Urothelium cell line (cell line): ENCODE measurements around the gene CDH4.

Experiments
- DNase-seq: peaks from one replicate; pipeline ENCODE4 v3.0.0; 2011; ENCODE audit warnings: low spot score, mixed read lengths
- FAIRE-seq: peaks from 2 replicates; lab custom pipeline; 2011; peaks lifted over from hg19 to GRCh38; lab: Jason Lieb, UNC

CDH4 gene

GRCh38 chr20:61767761-61768494 is 515.9 kb downstream of the CDH4 start:
- DNase-seq (no peak), FAIRE-seq (no peak)

GRCh38 chr20:61768571-61769285 is 516.7 kb downstream of the CDH4 start:
- DNase-seq (no peak), FAIRE-seq (no peak)

- FAIRE-seq (no peak), DNase-seq (no peak)
Observed at GRCh38 chr20:61769286-61769832, 517.3 kb downstream of the CDH4 start.

- FAIRE-seq (no peak), DNase-seq (no peak)
Observed at GRCh38 chr20:61770113-61770585, 518.1 kb downstream of the CDH4 start.

GRCh38 chr20:61771805-61772350 is 519.8 kb downstream of the CDH4 start:
- DNase-seq = no peak
- no peak for FAIRE-seq

GRCh38 chr20:61772828-61773631 is 521.0 kb downstream of the CDH4 start:
- DNase-seq = no peak
- no peak for FAIRE-seq

- DNase-seq (no peak), FAIRE-seq (no peak)
Observed at GRCh38 chr20:61773926-61774587, 522.0 kb downstream of the CDH4 start.

- no peak for FAIRE-seq
Observed at GRCh38 chr20:61775423-61775822, 523.4 kb downstream of the CDH4 start.

GRCh38 chr20:61776491-61777075 is 524.5 kb downstream of the CDH4 start:
- DNase-seq (no peak), FAIRE-seq (no peak)

More at GRCh38 chr20:61775423-61775822, 523.4 kb downstream of the CDH4 start:
- no peak for DNase-seq

- FAIRE-seq (peak; percentile 94), DNase-seq (no peak)
Observed at GRCh38 chr20:61777773-61778494, 525.9 kb downstream of the CDH4 start.

GRCh38 chr20:61778495-61778863 is 526.4 kb downstream of the CDH4 start:
- DNase-seq (no peak), FAIRE-seq (no peak)

GRCh38 chr20:61779176-61779965 is 527.3 kb downstream of the CDH4 start:
- no peak for FAIRE-seq
- no peak for DNase-seq

- FAIRE-seq (no peak), DNase-seq (no peak)
Observed at GRCh38 chr20:61780066-61780465, 528.0 kb downstream of the CDH4 start.

GRCh38 chr20:61784801-61785566 is 532.9 kb downstream of the CDH4 start:
- FAIRE-seq (no peak), DNase-seq (no peak)

GRCh38 chr20:61785567-61785816 is 533.4 kb downstream of the CDH4 start:
- no peak for FAIRE-seq
- DNase-seq = no peak

- DNase-seq (no peak), FAIRE-seq (no peak)
Observed at GRCh38 chr20:61786230-61786629, 534.2 kb downstream of the CDH4 start.

GRCh38 chr20:61788343-61788742 is 536.3 kb downstream of the CDH4 start:
- no peak for DNase-seq
- FAIRE-seq = no peak

GRCh38 chr20:61789329-61789728 is 537.3 kb downstream of the CDH4 start:
- DNase-seq (no peak), FAIRE-seq (no peak)
